Fibroblast of lung (primary cell): ENCODE data around the gene S1PR2.

Experiments
- EZH2 ChIP-seq: IDR thresholded peaks from 2 replicates; pipeline ENCODE4 v1.5.1; 2012; ENCODE audit warnings: low read length, control low read depth, mild to moderate bottlenecking; ENCODE audit errors: missing control alignments
- TF ChIP-seq, protein P1 (sequence below), 2 donors: IDR thresholded peaks in 1 of 2; conservative IDR thresholded peaks in 1 of 2; 1 replicate in 1 of 2; 2 replicates in 1 of 2; pipeline ENCODE4 v1.5.1; 2011 to 2012; ENCODE audit warnings: low read length in 2 of 2, control low read depth in 1 of 2, inconsistent platforms in 1 of 2, low read depth in 1 of 2, mild to moderate bottlenecking in 1 of 2

DNA sequence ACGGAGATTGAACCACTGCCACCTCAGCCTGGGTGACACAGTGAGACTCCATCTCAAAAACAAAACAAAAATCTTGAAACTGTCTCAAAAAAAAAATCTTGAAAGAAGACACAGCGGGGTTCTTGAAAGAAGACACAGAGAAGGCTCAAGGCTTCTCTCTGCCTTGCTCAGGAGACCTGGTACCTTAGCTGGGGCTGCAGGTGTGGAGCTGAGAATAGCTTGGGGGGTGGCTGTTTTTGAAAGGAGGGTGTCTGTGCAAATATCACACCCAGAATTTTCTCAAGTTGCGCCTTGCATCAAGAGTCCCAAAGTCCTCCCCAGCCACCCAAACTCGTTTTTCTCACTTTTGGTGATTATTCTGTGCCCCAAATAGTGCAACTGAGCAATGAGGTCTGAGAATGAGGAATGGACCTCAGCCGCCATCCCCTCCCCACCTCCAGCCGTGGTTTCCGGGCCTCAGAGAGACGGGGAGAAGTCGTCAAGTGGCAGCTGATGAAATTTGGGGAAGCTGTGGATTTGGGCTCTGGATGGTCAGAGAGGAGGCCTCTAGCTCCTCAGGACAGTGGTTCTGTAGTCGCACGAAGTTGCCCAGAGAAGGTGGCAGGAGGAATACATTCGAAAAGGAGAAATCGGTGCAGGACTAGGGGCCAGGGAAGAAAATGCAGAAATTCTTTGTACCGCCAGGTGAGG is 8.8 kb downstream of the S1PR2 start:
- TF ChIP-seq, protein P1, sequence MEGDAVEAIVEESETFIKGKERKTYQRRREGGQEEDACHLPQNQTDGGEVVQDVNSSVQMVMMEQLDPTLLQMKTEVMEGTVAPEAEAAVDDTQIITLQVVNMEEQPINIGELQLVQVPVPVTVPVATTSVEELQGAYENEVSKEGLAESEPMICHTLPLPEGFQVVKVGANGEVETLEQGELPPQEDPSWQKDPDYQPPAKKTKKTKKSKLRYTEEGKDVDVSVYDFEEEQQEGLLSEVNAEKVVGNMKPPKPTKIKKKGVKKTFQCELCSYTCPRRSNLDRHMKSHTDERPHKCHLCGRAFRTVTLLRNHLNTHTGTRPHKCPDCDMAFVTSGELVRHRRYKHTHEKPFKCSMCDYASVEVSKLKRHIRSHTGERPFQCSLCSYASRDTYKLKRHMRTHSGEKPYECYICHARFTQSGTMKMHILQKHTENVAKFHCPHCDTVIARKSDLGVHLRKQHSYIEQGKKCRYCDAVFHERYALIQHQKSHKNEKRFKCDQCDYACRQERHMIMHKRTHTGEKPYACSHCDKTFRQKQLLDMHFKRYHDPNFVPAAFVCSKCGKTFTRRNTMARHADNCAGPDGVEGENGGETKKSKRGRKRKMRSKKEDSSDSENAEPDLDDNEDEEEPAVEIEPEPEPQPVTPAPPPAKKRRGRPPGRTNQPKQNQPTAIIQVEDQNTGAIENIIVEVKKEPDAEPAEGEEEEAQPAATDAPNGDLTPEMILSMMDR (conservative IDR thresholded peaks at IDR 0.05 in 1 of 2, IDR thresholded peaks at IDR 0.05 in 1 of 2; ENCODE audit: low read depth in 1 of 2, low read length in 2 of 2), result no peak
- TF ChIP-seq EZH2, result no peak
